ENCODE data around the gene NELL1.

DNA sequence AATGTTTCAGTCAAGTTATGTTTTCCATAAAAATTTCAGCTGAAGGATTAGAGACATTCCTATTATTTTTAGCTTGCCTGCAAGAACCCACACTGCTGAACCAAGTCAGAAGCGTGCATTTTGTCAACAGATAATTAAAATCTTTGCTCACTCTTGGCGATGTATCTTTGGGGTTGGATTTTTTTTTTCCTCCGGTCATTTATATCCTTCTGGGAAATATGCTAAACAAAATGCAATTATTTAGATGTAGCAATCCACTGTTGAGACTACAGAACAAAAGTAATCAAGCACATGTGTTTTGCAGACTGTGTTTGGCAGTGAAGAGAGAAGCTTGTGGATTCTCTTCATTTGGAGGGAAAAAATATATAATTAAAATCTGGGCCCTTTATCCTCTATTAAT, 15.3 kb upstream of the NELL1 start:
- TF ChIP-seq EZH2 (IDR thresholded peaks at IDR 0.05; ENCODE audit: low read depth, unreplicated experiment) (no peak), POLR2AphosphoS5 (IDR thresholded peaks at IDR 0.05; ENCODE audit: low read depth) (no peak), EZH2phosphoT487 (IDR thresholded peaks at IDR 0.05; ENCODE audit: unreplicated experiment) (no peak), NANOG (IDR thresholded peaks at IDR 0.05; ENCODE audit: borderline replicate concordance) (no peak), CREB1 (CRISPR knock-in tag; IDR thresholded peaks at IDR 0.05; ENCODE audit: low read depth) (no peak), JUNB (IDR thresholded peaks at IDR 0.05; ENCODE audit: unreplicated experiment) (no peak)
- TF ChIP-seq, protein P1, sequence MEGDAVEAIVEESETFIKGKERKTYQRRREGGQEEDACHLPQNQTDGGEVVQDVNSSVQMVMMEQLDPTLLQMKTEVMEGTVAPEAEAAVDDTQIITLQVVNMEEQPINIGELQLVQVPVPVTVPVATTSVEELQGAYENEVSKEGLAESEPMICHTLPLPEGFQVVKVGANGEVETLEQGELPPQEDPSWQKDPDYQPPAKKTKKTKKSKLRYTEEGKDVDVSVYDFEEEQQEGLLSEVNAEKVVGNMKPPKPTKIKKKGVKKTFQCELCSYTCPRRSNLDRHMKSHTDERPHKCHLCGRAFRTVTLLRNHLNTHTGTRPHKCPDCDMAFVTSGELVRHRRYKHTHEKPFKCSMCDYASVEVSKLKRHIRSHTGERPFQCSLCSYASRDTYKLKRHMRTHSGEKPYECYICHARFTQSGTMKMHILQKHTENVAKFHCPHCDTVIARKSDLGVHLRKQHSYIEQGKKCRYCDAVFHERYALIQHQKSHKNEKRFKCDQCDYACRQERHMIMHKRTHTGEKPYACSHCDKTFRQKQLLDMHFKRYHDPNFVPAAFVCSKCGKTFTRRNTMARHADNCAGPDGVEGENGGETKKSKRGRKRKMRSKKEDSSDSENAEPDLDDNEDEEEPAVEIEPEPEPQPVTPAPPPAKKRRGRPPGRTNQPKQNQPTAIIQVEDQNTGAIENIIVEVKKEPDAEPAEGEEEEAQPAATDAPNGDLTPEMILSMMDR (conservative IDR thresholded peaks at IDR 0.05; ENCODE audit: low read depth in 2 of 2), result no peak
- TF ChIP-seq, protein P2, sequence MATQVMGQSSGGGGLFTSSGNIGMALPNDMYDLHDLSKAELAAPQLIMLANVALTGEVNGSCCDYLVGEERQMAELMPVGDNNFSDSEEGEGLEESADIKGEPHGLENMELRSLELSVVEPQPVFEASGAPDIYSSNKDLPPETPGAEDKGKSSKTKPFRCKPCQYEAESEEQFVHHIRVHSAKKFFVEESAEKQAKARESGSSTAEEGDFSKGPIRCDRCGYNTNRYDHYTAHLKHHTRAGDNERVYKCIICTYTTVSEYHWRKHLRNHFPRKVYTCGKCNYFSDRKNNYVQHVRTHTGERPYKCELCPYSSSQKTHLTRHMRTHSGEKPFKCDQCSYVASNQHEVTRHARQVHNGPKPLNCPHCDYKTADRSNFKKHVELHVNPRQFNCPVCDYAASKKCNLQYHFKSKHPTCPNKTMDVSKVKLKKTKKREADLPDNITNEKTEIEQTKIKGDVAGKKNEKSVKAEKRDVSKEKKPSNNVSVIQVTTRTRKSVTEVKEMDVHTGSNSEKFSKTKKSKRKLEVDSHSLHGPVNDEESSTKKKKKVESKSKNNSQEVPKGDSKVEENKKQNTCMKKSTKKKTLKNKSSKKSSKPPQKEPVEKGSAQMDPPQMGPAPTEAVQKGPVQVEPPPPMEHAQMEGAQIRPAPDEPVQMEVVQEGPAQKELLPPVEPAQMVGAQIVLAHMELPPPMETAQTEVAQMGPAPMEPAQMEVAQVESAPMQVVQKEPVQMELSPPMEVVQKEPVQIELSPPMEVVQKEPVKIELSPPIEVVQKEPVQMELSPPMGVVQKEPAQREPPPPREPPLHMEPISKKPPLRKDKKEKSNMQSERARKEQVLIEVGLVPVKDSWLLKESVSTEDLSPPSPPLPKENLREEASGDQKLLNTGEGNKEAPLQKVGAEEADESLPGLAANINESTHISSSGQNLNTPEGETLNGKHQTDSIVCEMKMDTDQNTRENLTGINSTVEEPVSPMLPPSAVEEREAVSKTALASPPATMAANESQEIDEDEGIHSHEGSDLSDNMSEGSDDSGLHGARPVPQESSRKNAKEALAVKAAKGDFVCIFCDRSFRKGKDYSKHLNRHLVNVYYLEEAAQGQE (IDR thresholded peaks at IDR 0.05; ENCODE audit: unreplicated experiment), result no peak
- TF ChIP-seq, protein P3, sequence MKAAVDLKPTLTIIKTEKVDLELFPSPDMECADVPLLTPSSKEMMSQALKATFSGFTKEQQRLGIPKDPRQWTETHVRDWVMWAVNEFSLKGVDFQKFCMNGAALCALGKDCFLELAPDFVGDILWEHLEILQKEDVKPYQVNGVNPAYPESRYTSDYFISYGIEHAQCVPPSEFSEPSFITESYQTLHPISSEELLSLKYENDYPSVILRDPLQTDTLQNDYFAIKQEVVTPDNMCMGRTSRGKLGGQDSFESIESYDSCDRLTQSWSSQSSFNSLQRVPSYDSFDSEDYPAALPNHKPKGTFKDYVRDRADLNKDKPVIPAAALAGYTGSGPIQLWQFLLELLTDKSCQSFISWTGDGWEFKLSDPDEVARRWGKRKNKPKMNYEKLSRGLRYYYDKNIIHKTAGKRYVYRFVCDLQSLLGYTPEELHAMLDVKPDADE (IDR thresholded peaks at IDR 0.05), result no peak

Measured in GM23338 (cell line).